ENCODE results near the gene TDRKH. TPM values are rescaled to one million over a fixed set of nuclear protein-coding genes. Genes with fewer than 3 reads are reported as not detected.

Gene TDRKH
- total and polyA plus RNA-seq, 2 of the 13 experiments (the other 11 are each of a cell fraction or from before 2014, with no cell fraction given): 3.9 to 5.4 TPM

GRCh38 chr1:151839457-151840403 is 49.4 kb upstream of the TDRKH start, which contains the start of gene C2CD4D (continued):
- no peak for TF ChIP-seq AFF4 (CRISPR knock-in tag; IDR thresholded peaks at IDR 0.05)
- TF ChIP-seq ZNF580 (CRISPR knock-in tag; IDR thresholded peaks at IDR 0.05; ENCODE audit: borderline replicate concordance, low read depth): 0 out of 2 replicates have a peak, but pooled peaks have one; percentile 13
- TF ChIP-seq FOXK2 (IDR thresholded peaks at IDR 0.05): no peak
- TF ChIP-seq, protein P1, sequence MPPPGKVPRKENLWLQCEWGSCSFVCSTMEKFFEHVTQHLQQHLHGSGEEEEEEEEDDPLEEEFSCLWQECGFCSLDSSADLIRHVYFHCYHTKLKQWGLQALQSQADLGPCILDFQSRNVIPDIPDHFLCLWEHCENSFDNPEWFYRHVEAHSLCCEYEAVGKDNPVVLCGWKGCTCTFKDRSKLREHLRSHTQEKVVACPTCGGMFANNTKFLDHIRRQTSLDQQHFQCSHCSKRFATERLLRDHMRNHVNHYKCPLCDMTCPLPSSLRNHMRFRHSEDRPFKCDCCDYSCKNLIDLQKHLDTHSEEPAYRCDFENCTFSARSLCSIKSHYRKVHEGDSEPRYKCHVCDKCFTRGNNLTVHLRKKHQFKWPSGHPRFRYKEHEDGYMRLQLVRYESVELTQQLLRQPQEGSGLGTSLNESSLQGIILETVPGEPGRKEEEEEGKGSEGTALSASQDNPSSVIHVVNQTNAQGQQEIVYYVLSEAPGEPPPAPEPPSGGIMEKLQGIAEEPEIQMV (CRISPR knock-in tag; IDR thresholded peaks at IDR 0.05; ENCODE audit: low read depth): no peak
- no peak for TF ChIP-seq SMAD9 (CRISPR knock-in tag; IDR thresholded peaks at IDR 0.05)
- no peak for TF ChIP-seq CBFB (CRISPR knock-in tag; IDR thresholded peaks at IDR 0.05)
- TF ChIP-seq, protein P2, sequence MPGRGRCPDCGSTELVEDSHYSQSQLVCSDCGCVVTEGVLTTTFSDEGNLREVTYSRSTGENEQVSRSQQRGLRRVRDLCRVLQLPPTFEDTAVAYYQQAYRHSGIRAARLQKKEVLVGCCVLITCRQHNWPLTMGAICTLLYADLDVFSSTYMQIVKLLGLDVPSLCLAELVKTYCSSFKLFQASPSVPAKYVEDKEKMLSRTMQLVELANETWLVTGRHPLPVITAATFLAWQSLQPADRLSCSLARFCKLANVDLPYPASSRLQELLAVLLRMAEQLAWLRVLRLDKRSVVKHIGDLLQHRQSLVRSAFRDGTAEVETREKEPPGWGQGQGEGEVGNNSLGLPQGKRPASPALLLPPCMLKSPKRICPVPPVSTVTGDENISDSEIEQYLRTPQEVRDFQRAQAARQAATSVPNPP (CRISPR knock-in tag; IDR thresholded peaks at IDR 0.05): no peak
- no peak for TF ChIP-seq MXD4 (CRISPR knock-in tag; IDR thresholded peaks at IDR 0.05)
- no peak for TF ChIP-seq KAT7 (CRISPR knock-in tag; IDR thresholded peaks at IDR 0.05; ENCODE audit: borderline replicate concordance)
- no peak for TF ChIP-seq ZSCAN31 (CRISPR knock-in tag; IDR thresholded peaks at IDR 0.05; ENCODE audit: low read depth)
- TF ChIP-seq HIVEP1 (CRISPR knock-in tag; IDR thresholded peaks at IDR 0.05): peak; percentile 61; the same call in 1 of the 2 replicates
- TF ChIP-seq, protein P3, sequence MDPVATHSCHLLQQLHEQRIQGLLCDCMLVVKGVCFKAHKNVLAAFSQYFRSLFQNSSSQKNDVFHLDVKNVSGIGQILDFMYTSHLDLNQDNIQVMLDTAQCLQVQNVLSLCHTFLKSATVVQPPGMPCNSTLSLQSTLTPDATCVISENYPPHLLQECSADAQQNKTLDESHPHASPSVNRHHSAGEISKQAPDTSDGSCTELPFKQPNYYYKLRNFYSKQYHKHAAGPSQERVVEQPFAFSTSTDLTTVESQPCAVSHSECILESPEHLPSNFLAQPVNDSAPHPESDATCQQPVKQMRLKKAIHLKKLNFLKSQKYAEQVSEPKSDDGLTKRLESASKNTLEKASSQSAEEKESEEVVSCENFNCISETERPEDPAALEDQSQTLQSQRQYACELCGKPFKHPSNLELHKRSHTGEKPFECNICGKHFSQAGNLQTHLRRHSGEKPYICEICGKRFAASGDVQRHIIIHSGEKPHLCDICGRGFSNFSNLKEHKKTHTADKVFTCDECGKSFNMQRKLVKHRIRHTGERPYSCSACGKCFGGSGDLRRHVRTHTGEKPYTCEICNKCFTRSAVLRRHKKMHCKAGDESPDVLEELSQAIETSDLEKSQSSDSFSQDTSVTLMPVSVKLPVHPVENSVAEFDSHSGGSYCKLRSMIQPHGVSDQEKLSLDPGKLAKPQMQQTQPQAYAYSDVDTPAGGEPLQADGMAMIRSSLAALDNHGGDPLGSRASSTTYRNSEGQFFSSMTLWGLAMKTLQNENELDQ (CRISPR knock-in tag; IDR thresholded peaks at IDR 0.05; ENCODE audit: borderline replicate concordance): no peak
- TF ChIP-seq TFE3 (CRISPR knock-in tag; IDR thresholded peaks at IDR 0.05): no peak; the same call in 1 of the 2 replicates
- TF ChIP-seq ZNF660 (CRISPR knock-in tag; IDR thresholded peaks at IDR 0.05; ENCODE audit: borderline replicate concordance, low read depth): no peak
- TF ChIP-seq SMAD3 (CRISPR knock-in tag; IDR thresholded peaks at IDR 0.05): no peak
- TF ChIP-seq STAG1 (CRISPR knock-in tag; IDR thresholded peaks at IDR 0.05): no peak
- TF ChIP-seq MEF2D (CRISPR knock-in tag; IDR thresholded peaks at IDR 0.05): no peak
- TF ChIP-seq NFE2 (CRISPR knock-in tag; IDR thresholded peaks at IDR 0.05): no peak
- no peak for TF ChIP-seq NFIC (IDR thresholded peaks at IDR 0.05; ENCODE audit: low read length)
